ENCODE results near the gene METTL8.

Gene METTL8
- total RNA-seq: 15.1 to 34.6 (median 25.0) reads per million in 17 experiments

DNA sequence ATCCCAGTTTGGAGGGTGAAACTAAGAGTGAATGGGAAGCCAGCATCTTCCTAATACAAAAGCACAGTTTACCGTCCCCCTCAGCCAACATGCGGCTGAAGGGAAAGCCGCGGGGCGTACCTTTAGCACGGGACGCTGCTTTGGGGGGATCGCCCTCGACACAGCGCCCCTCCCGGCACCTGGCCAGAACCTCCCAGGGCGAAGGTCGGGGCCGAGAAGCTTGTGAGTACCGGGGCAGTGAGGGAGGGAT is at the start of gene METTL8:
METTL8 (minus strand) TSS at position 228 of the 250 bp plus-strand sequence. CDS start 41,805 bp downstream, outside the sequence.
- DNase-seq: no peak

GRCh38 chr2:171482877-171483276 is 49.1 kb upstream of the METTL8 start:
- no peak for DNase-seq

GRCh38 chr2:171482308-171482707 is 48.5 kb upstream of the METTL8 start:
- DNase-seq: peak in 1 of 4 experiments; percentile 1

DNA sequence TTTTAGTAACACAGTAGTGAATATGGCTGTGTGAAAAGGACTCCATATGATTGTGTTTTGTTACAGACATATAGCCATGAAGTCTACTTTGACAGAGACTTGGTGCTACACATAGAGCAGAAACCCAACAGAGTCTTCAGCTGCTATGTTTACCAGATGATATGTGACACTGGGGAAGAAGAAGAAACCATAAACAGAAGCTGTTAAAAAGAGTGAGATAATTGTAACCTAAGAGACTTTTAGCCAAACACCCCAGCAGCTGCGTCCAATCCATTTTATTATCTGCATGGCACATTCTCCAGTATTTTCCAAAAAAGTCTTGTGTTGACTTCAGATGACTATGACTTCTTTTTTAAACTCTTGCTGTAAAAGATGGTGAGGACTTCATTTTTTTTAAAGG is 47.1 kb upstream of the METTL8 start:
- DNase-seq: no peak

GRCh38 chr2:171479154-171479814 is 45.5 kb upstream of the METTL8 start:
- no peak for DNase-seq

DNA sequence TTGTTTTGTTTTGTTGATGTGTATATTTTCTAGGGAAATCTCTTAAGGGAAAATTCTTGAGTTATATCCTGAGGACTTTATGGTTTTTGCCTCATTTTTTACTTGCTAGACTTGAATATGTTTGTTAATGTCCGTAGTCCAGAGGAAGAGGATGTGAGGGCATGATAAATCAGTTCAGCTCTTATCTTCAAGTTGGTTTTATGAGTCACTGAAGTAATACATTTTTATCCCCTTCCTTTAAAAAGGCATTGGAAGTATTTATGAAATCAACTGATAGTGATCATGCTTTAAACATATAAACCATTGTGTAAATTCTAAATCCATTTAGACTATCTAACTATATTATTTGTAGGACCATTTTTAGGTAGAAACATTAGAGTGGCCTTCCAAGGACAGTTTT is 44.6 kb upstream of the METTL8 start:
- DNase-seq: no peak

DNA sequence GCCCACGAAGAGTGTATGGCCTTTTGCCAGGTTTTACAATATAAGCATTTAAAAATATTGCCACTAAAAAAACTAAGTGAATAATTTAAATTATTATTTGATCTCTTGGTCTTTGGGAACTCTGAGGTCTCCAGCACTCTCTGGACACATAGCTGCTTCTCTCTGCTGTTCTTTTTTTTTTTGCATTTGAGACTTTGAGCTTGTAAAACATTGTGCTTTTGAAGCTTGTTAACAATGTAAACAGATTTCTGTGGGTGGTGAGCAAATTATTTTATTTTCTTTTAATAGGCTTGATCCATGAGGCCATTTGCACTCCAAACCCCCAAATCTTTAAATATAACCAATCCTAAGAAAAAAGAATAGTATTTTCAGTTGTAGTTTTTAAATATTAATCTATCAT is 42.2 kb upstream of the METTL8 start:
- no peak for DNase-seq

DNA sequence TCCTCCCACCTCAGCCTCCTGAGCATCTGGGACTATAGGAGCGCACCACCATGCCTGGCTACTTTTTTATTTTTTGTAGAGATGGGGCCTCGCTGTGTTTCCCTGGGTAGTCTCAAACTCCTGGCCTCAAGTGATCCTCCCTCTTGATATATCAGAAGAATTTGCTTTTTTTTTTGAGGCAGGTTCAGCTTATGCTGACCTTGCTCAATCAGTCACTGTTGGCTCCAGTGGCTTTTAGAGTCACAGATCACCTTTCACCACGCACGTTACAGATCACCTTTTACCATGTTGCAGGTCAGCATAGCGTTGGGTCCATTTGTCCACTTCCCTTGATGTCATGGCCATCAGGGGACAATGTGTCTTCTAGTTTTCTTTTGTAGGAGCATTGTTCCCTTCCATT is 36.3 kb upstream of the METTL8 start:
- DNase-seq: no peak

GRCh38 chr2:171469176-171469575 is 35.4 kb upstream of the METTL8 start:
- DNase-seq: no peak

GRCh38 chr2:171460537-171460936 is 26.7 kb upstream of the METTL8 start:
- DNase-seq: no peak

DNA sequence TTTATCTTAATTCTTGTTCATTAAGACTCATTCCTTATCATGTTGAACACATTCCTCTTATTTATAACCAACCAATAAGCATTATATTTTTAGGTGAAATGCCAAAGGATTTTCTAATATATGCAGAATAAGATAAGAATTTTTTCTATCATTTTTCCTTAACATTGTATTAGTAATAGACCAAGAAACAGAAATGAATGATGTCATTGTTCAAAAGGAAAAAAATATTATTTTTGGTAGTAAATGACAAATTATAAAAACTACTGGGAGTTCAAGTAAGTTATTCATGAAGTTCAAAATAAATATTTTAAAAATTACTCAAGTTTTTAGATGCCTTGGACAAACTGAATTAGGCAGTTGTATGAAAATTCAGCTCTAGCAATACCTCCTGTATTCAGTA is 25.7 kb upstream of the METTL8 start:
- DNase-seq: no peak

DNA sequence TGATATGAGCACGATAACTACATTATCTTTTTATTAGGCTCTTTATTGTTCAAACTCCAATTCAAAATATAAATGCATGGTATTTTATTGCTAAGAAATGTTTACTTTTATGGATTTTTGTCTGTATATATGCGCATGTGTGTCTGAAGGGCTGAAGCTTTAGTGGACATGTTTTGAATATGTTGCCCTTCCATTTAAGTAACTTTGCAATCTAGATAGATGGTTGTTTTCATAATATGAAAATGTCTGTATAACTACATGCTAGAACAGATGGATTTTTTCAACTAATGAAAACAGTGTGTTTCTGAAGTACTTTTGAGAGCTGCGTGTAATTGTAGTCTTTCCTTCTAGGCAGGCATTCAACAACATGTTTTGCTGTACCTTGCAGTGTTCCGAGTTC is 19.0 kb upstream of the METTL8 start:
- no peak for DNase-seq

- DNase-seq: no peak
These were observed 17.3 kb upstream of the METTL8 start for GRCh38 chr2:171451074-171451473.

DNA sequence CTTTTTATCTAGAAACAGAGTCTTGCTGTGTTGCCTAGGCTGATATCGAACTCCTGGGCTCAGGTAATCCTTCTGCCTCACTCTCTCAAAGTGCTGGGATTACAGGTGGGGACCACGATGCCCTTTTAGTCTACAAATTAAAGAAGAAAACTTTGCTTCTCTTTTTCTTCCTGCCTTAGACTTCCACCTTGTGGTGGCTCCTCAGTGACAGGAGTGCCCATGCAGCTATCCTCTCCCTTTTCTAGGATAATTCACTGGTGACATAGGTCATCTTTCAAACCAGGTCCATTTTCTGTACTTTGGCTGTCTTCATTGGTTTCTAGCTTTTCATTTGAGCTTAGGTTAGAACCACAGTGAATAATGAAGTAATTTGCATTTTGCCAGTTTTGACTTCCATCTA is 13.9 kb upstream of the METTL8 start:
- peak in 1 of 4 experiments; percentile 2 for DNase-seq

DNA sequence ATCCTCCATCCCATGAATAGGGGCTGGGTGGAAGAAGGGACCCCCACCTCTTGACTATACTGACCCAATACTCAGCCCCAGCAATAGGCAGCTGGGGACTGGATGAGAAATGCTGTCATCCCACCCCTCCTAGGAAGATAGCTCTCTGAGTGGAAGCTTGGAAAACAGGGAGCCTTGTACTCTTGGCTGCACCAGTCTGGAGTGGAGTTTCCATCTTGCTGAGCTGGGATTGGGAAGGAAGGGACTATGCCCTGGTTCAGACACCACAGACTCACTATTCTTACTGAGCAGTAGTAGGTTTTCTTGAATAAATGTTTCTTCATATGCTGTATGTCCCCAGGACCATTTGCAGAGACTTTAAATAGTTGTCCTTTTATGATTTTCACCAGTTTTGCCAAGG is 7.7 kb upstream of the METTL8 start:
- no peak for DNase-seq

DNA sequence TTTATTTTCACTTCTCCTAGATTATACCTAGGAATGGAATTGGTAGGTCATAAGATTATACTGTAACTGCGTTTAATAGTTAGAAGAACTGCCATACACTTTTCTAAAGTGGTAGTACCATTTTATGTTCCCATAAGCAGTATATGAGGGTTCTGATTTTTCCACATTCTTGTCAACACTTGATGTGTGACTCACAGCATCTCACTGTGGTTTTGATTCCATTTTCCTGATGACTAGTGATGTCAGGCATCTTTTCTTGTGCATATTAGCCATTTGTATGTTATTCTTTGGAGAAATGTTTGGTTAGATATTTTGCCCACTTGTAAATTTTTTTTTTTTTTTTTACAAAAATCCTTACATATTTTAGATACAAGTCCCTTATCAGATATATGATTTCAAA is 2.5 kb upstream of the METTL8 start:
- peak in 1 of 4 experiments; percentile 3 for DNase-seq

DNA sequence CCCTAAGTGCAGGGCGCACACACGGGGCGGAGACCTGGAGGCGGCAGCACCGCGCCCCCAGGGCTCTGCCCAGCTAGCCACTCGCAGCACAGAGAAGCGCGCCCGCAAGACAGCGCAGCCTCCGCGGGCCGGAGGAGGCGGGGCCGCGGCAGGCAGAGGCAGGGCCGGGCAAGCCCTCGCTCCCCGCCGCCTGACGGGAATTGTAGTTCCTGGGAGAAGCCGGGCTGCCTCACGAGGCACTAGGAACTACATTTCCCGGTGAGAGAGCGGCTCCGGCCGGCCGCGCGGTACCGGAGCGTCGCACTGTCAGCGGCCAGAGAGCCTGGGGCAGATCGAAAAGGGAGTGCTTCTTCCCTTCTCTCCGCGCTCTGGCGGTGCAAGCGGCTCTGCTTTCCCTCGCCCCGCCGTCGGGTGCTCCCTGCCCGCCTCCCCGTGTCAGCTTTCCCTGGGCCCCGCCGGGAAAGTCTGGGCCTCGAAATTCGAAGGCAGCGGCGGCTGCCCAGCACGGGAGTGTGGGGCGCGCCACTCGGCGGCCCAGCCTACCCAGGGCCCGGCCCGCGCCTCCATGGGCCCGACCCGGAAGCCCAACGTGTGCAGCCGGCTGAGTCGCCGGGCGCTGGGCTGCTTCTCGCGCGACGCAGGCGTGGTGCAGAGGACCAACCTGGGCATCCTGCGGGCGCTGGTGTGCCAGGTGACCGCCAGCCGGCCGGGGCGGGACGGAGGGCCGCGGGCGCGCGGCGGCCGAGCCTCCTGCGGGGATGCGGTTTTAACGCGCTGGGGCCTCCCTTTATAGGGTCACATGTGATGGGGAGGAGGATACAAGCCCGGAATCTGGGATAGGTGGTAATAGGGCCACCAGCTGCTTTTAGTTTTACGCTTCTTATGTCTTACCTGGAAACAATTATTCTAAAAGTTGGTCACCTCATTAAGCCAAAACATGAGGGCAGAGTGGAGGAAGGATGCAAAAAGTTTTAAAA is 511 bp upstream of the METTL8 start, which contains the start of gene DCAF17:
DCAF17 (plus strand) TSS at position 214 of the 977 bp plus-strand sequence; CDS start at position 566, 352 bp downstream.
- peak; percentile 96 to 98 (median 98) for DNase-seq

GRCh38 chr2:171432969-171433762 is 624 bp downstream of the METTL8 start:
- peak; percentile 2 to 20 (median 18) for DNase-seq

- no peak for DNase-seq
These were observed 1.4 kb downstream of the METTL8 start for GRCh38 chr2:171432206-171432968.

DNA sequence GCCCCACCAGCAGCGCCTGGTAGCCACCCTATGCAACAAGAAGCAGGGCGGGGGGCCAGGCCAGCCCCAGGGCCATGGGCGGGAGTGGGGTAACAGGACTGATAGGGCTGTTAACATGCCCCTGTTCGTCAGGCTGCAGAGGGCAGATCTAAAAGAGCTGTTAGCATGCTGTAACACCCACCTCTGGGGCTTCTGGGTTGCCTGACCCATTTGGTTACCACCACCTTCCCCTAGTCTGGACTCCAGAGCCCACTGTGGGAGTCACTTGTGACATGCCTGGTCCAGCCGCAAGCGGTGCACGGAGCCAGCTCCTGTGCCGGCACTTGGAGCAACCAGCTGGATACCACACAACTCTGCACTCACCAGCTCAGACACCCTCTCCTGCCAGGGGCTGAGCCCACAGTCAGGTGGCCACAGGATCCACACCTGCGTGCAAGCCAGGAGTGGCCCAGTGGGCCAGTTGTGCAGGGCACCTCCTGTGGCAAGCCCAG is 2.1 kb downstream of the METTL8 start:
- DNase-seq: no peak

GRCh38 chr2:171430516-171431410 is 3.0 kb downstream of the METTL8 start:
- DNase-seq: no peak

All from suppressor macrophage (primary cell).